ENCODE results near the gene TTR. TPM values are rescaled to one million over a fixed set of nuclear protein-coding genes. Genes with fewer than 3 reads are reported as not detected.

TTR gene
- total RNA-seq, 2 donors from 2014 or later: 1.7 to 2.8 TPM

- no peaks in the 10 kb centered on the region for H3K36me3 ChIP-seq
- H3K4me3 ChIP-seq: no peak overlapping the region
- no peak overlapping the region for H3K9ac ChIP-seq (ENCODE audit: low read depth in 2 of 2, low read length in 2 of 2)
- no peak for DNase-seq
- no peak overlapping the region for H3K27ac ChIP-seq
- H3K9me3 ChIP-seq: no peaks in the 10 kb centered on the region
- intact Hi-C loops (cut with DNase I): no loop called here
- no peaks in the 10 kb centered on the region for H3K4me1 ChIP-seq
- H3K27me3 ChIP-seq: no peaks in the 10 kb centered on the region
- TF ChIP-seq CTCF (IDR thresholded peaks at IDR 0.05): no peak
Measured at GRCh38 chr18:31606265-31606664, 14.6 kb downstream of the TTR start.

- no peaks in the 10 kb centered on the region for H3K36me3 ChIP-seq
- no peak for TF ChIP-seq CTCF (IDR thresholded peaks at IDR 0.05)
- H3K4me1 ChIP-seq: no peaks in the 10 kb centered on the region
- no peaks in the 10 kb centered on the region for H3K27me3 ChIP-seq
- H3K4me3 ChIP-seq: no peak overlapping the region
- no peak overlapping the region for H3K27ac ChIP-seq
- no peak for DNase-seq
- H3K9me3 ChIP-seq: no peaks in the 10 kb centered on the region
- H3K9ac ChIP-seq (ENCODE audit: low read depth in 2 of 2, low read length in 2 of 2): no peak overlapping the region
- intact Hi-C loops (cut with DNase I): no loop called here
Measured at GRCh38 chr18:31607384-31607783, 15.7 kb downstream of the TTR start.

GRCh38 chr18:31609886-31610285 is 18.2 kb downstream of the TTR start:
- TF ChIP-seq CTCF (IDR thresholded peaks at IDR 0.05): no peak
- intact Hi-C loops (cut with DNase I): no loop called here
- no peak overlapping the region for H3K9ac ChIP-seq (ENCODE audit: low read depth in 2 of 2, low read length in 2 of 2)
- no peaks in the 10 kb centered on the region for H3K36me3 ChIP-seq
- no peak overlapping the region for H3K27ac ChIP-seq
- H3K27me3 ChIP-seq: no peaks in the 10 kb centered on the region
- DNase-seq: no peak
- no peaks in the 10 kb centered on the region for H3K9me3 ChIP-seq
- no peak overlapping the region for H3K4me3 ChIP-seq
- no peaks in the 10 kb centered on the region for H3K4me1 ChIP-seq

GRCh38 chr18:31610286-31611205 is 18.9 kb downstream of the TTR start:
- Histone ChIP-seq H3K9me3 (no peaks in the 10 kb centered on the region), H3K4me3 (no peak overlapping the region), H3K9ac (ENCODE audit: low read depth in 2 of 2, low read length in 2 of 2) (no peak overlapping the region), H3K27ac (no peak overlapping the region), H3K36me3 (no peaks in the 10 kb centered on the region), H3K27me3 (no peaks in the 10 kb centered on the region), H3K4me1 (no peaks in the 10 kb centered on the region)
- peak; percentile 35 for TF ChIP-seq CTCF (IDR thresholded peaks at IDR 0.05)
- intact Hi-C loops (cut with DNase I): no loop called here
- peak; percentile 45 for DNase-seq

- Histone ChIP-seq H3K4me3 (no peak overlapping the region), H3K4me1 (no peaks in the 10 kb centered on the region), H3K9me3 (no peaks in the 10 kb centered on the region), H3K27ac (no peak overlapping the region), H3K36me3 (no peaks in the 10 kb centered on the region), H3K9ac (ENCODE audit: low read depth in 2 of 2, low read length in 2 of 2) (no peak overlapping the region), H3K27me3 (no peaks in the 10 kb centered on the region)
- DNase-seq: no peak
- intact Hi-C loops (cut with DNase I): no loop called here
- TF ChIP-seq CTCF (IDR thresholded peaks at IDR 0.05): no peak
Measured at GRCh38 chr18:31611511-31611910, 19.8 kb downstream of the TTR start.
